HL-60 (cell line): ENCODE measurements around the gene METRN.

Experiments
- DNase-seq, 2 experiments: peaks; one replicate each; pipeline ENCODE4 v3.0.0-alpha.2; 2010 to 2020; ENCODE audit warnings: low read depth in 1 of 2, low spot score in 1 of 2
- H3K27ac ChIP-seq: fragments of 250-450 bp; sonication (Bioruptor Pico); replicated peaks from 2 replicates; pipeline ENCODE4 v1.5.1; 2020; ENCODE audit warnings: mild to moderate bottlenecking, moderate library complexity
- H3K27me3 ChIP-seq: fragments of 250-450 bp; sonication (Bioruptor Pico); 2 replicates; pipeline ENCODE4 v1.5.1; 2021; ENCODE audit warnings: mild to moderate bottlenecking, moderate library complexity; ENCODE audit not compliant: insufficient read depth, poor library complexity, severe bottlenecking
- H3K4me3 ChIP-seq: replicated peaks from 2 replicates; pipeline ENCODE4 v1.5.1; 2011; ENCODE audit warnings: mild to moderate bottlenecking, control low read depth, low read length; ENCODE audit not compliant: insufficient read depth
- GABPA ChIP-seq: IDR thresholded peaks from 2 replicates; pipeline ENCODE4 v1.6.1; 2012; ENCODE audit warnings: low read depth
- POLR2AphosphoS5 ChIP-seq: IDR thresholded peaks from 2 replicates; pipeline ENCODE4 v1.6.1; 2012; ENCODE audit warnings: low read depth
- SPI1 ChIP-seq: IDR thresholded peaks from 2 replicates; pipeline ENCODE4 v1.6.1; 2012; ENCODE audit warnings: low read depth, mild to moderate bottlenecking, borderline replicate concordance
- TF ChIP-seq, protein P1 (sequence below): IDR thresholded peaks from one replicate; pipeline ENCODE4 v1.5.1; 2011; ENCODE audit warnings: low read length, control low read depth, inconsistent platforms; ENCODE audit not compliant: insufficient read depth
- TF ChIP-seq, protein P2 (sequence below): IDR thresholded peaks from 2 replicates; pipeline ENCODE4 v1.6.1; 2012; ENCODE audit warnings: low read depth; ENCODE audit not compliant: insufficient replicate concordance

The METRN gene

DNA sequence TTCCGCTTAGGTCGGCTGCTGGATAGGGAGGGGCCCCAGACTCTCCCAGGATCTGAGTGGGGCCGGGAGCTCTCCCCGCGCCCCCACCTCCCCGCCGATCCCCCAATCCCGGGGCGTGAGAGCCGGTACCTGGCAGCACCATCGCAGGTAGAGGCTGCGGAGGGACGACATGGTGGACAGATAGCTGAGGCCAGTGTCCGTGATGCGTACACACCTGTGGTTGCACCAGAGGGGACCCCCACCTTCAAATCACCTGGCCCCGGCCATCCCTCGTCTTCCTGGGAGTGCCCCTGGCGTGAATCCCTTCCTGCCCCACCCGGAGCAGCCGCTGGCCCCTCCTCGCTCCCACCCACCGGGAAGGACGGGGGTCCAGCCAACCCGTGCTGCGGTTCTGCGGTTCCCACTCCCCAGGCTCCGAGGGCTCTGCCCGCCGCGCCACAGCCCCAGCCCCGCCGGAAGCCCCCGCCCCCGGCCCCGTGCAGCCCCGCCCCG lies 20.0 kb upstream of the METRN start:
- no peak overlapping the region for H3K4me3 ChIP-seq
- H3K27me3 ChIP-seq: peaks cover 43% of the 10 kb centered on the region
- TF ChIP-seq, protein P1, sequence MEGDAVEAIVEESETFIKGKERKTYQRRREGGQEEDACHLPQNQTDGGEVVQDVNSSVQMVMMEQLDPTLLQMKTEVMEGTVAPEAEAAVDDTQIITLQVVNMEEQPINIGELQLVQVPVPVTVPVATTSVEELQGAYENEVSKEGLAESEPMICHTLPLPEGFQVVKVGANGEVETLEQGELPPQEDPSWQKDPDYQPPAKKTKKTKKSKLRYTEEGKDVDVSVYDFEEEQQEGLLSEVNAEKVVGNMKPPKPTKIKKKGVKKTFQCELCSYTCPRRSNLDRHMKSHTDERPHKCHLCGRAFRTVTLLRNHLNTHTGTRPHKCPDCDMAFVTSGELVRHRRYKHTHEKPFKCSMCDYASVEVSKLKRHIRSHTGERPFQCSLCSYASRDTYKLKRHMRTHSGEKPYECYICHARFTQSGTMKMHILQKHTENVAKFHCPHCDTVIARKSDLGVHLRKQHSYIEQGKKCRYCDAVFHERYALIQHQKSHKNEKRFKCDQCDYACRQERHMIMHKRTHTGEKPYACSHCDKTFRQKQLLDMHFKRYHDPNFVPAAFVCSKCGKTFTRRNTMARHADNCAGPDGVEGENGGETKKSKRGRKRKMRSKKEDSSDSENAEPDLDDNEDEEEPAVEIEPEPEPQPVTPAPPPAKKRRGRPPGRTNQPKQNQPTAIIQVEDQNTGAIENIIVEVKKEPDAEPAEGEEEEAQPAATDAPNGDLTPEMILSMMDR: no peak
- TF ChIP-seq, protein P2, sequence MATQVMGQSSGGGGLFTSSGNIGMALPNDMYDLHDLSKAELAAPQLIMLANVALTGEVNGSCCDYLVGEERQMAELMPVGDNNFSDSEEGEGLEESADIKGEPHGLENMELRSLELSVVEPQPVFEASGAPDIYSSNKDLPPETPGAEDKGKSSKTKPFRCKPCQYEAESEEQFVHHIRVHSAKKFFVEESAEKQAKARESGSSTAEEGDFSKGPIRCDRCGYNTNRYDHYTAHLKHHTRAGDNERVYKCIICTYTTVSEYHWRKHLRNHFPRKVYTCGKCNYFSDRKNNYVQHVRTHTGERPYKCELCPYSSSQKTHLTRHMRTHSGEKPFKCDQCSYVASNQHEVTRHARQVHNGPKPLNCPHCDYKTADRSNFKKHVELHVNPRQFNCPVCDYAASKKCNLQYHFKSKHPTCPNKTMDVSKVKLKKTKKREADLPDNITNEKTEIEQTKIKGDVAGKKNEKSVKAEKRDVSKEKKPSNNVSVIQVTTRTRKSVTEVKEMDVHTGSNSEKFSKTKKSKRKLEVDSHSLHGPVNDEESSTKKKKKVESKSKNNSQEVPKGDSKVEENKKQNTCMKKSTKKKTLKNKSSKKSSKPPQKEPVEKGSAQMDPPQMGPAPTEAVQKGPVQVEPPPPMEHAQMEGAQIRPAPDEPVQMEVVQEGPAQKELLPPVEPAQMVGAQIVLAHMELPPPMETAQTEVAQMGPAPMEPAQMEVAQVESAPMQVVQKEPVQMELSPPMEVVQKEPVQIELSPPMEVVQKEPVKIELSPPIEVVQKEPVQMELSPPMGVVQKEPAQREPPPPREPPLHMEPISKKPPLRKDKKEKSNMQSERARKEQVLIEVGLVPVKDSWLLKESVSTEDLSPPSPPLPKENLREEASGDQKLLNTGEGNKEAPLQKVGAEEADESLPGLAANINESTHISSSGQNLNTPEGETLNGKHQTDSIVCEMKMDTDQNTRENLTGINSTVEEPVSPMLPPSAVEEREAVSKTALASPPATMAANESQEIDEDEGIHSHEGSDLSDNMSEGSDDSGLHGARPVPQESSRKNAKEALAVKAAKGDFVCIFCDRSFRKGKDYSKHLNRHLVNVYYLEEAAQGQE: no peak
- TF ChIP-seq GABPA (no peak), SPI1 (no peak), POLR2AphosphoS5 (no peak)
- H3K27ac ChIP-seq: no peak overlapping the region
- no peak for DNase-seq

DNA sequence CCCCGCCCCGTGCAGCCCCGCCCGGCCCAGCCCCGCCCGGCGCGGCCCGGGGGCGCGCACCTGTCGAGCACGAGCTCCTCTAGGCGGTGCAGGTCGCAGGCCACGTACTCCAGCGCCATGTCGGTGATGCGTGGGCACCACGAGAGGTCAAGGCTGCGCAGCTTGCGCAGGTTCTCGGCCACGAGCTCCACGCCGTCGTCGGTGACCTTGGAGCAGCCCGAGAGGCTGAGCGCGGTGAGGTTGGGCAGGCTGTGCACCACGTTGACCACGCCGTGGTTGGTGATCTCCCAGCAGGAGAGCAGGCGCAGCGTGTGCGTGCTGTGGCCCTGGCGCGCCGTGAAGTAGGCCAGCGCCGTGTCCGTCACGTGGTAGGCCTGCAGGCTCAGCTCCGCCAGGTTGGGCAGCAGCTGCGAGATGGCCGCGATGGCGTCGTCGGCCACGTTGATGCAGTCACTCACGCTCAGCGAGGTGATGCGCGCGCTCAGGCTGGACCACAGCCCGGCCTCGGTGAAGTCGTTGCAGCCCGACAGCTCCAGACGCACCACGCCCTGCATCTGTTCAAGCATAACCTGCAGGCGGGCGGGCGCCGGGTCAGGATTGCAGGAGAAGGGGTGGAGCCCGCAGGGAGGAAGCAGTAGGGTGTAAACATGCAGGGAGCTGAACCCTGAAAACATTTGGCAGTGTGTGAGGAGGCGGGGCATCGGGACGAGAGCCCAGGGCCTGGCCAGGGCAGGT lies 19.4 kb upstream of the METRN start:
- Histone ChIP-seq H3K4me3 (peak overlapping the region; percentile 19), H3K27ac (no peak overlapping the region), H3K27me3 (peaks cover 48% of the 10 kb centered on the region)
- peak in 1 of 2 experiments; percentile 68 for DNase-seq
- TF ChIP-seq, protein P2: no peak
- TF ChIP-seq SPI1: no peak
- TF ChIP-seq, protein P1: no peak

DNA sequence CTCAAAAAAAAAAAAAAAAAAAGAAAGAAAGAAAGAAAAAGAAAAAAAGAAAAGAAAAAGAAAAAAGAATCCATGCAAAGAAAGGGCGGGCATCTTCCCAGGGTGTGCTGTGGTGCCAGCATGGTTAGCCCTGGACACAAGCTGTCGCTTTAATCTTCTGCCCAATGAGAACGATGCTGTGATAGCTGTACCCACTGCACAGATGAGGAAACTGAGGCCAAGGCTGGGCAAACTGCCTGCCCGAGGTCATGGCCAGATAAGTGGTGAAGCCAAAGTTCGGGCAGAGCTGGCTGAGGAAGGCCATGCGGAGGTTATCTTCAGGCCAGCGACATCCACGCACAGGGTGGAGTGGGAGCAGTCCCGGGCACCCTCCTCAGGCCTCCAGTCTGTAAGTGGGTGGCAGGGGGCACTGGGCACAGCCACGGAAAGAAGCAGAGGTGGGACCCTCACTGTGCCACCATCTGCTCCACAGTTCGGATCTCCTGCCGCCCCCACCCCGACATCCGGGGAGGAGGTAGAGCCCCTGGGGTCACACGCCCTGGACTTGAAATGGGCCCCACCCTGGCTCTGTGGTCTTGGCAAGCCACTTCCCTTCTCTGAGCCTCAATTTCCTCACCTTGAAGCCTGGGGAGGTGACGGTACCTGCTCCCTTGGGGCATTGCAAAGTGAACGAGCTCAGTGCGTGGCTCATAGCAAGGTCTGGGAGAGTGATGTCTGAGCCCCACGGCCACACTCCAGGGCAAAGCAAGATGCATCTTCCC lies 15.8 kb upstream of the METRN start:
- no peak overlapping the region for H3K27ac ChIP-seq
- DNase-seq: no peak
- H3K27me3 ChIP-seq: peaks cover 57% of the 10 kb centered on the region
- no peak for TF ChIP-seq GABPA
- TF ChIP-seq, protein P2: peak; percentile 33
- H3K4me3 ChIP-seq: no peak overlapping the region
